H9 (cell line): ENCODE data around the gene DENND4A. TPM values are rescaled to one million over a fixed set of nuclear protein-coding genes. Genes with fewer than 3 reads are reported as not detected.

Source experiments
- DNase-seq: peaks from one replicate; pipeline ENCODE4 v3.0.0-alpha.2; 2017
- H2AFZ ChIP-seq: one replicate; pipeline ENCODE4 v1.6.1; 2013; ENCODE audit warnings: mild to moderate bottlenecking, low read length, control low read depth, moderate library complexity
- H2AK5ac ChIP-seq: 2 replicates; pipeline ENCODE4 v1.6.1; 2013; ENCODE audit warnings: low read length, control low read depth, mixed read lengths; ENCODE audit not compliant: insufficient read length
- H2BK120ac ChIP-seq: one replicate; pipeline ENCODE4 v1.6.1; 2013; ENCODE audit warnings: low read depth, mild to moderate bottlenecking, low read length, control low read depth, inconsistent platforms; ENCODE audit not compliant: poor library complexity, severe bottlenecking
- H2BK12ac ChIP-seq: 2 replicates; pipeline ENCODE4 v1.6.1; 2013; ENCODE audit warnings: low read length, control low read depth, mixed read lengths, low read depth; ENCODE audit not compliant: insufficient read length
- H2BK15ac ChIP-seq: 2 replicates; pipeline ENCODE4 v1.6.1; 2013; ENCODE audit warnings: low read depth, low read length, control low read depth
- H2BK20ac ChIP-seq: one replicate; pipeline ENCODE4 v1.6.1; 2013; ENCODE audit warnings: low read depth, mild to moderate bottlenecking, low read length, control low read depth, inconsistent platforms; ENCODE audit not compliant: poor library complexity, severe bottlenecking
- H2BK5ac ChIP-seq: 2 replicates; pipeline ENCODE4 v1.6.1; 2013; ENCODE audit warnings: low read length, control low read depth, mixed read lengths; ENCODE audit not compliant: insufficient read length
- H3K14ac ChIP-seq: 2 replicates; pipeline ENCODE4 v1.6.1; 2013; ENCODE audit warnings: low read length, control low read depth; ENCODE audit not compliant: insufficient read depth
- H3K18ac ChIP-seq: 2 replicates; pipeline ENCODE4 v1.6.1; 2013; ENCODE audit warnings: low read depth, mild to moderate bottlenecking, mixed read lengths, low read length, control low read depth; ENCODE audit not compliant: insufficient read length
- H3K23ac ChIP-seq: 2 replicates; pipeline ENCODE4 v1.6.1; 2013; ENCODE audit warnings: low read length, control low read depth, mixed read lengths, low read depth; ENCODE audit not compliant: insufficient read length
- H3K23me2 ChIP-seq: 2 replicates; pipeline ENCODE4 v1.6.1; 2013; ENCODE audit warnings: low read depth, mild to moderate bottlenecking, mixed read lengths, low read length, control low read depth; ENCODE audit not compliant: insufficient read length, poor library complexity, severe bottlenecking
- H3K27ac ChIP-seq: 2 replicates; pipeline ENCODE4 v1.5.1; 2013; ENCODE audit warnings: low read length, control low read depth, mixed read lengths, low read depth; ENCODE audit not compliant: insufficient read length
- H3K27me3 ChIP-seq: 2 replicates; pipeline ENCODE4 v1.6.1; 2013; ENCODE audit warnings: low read length, control low read depth, inconsistent platforms; ENCODE audit not compliant: insufficient read depth
- H3K4ac ChIP-seq: 2 replicates; pipeline ENCODE4 v1.6.1; 2013; ENCODE audit warnings: low read depth, mild to moderate bottlenecking, control low read depth, inconsistent platforms, low read length, moderate library complexity
- H3K4me1 ChIP-seq: 2 replicates; pipeline ENCODE4 v1.6.1; 2013; ENCODE audit warnings: low read length, control low read depth, inconsistent platforms; ENCODE audit not compliant: insufficient read depth
- H3K4me2 ChIP-seq: 2 replicates; pipeline ENCODE4 v1.6.1; 2013; ENCODE audit warnings: low read length, control low read depth, mixed read lengths; ENCODE audit not compliant: insufficient read length, insufficient read depth
- H3K56ac ChIP-seq: 2 replicates; pipeline ENCODE4 v1.6.1; 2013; ENCODE audit warnings: low read depth, mild to moderate bottlenecking, mixed read lengths, low read length, control low read depth; ENCODE audit not compliant: insufficient read length
- H3K79me1 ChIP-seq: 2 replicates; pipeline ENCODE4 v1.6.1; 2013; ENCODE audit warnings: low read depth, mild to moderate bottlenecking, moderate library complexity, low read length, control low read depth, inconsistent platforms; ENCODE audit not compliant: insufficient read depth, poor library complexity, severe bottlenecking
- H3K79me2 ChIP-seq: 2 replicates; pipeline ENCODE4 v1.6.1; 2013; ENCODE audit warnings: low read length, control low read depth, inconsistent platforms; ENCODE audit not compliant: insufficient read depth
- H3K9ac ChIP-seq: 2 replicates; pipeline ENCODE4 v1.6.1; 2013; ENCODE audit warnings: low read length, control low read depth, mixed read lengths; ENCODE audit not compliant: insufficient read length; ENCODE audit errors: extremely low read depth
- H3K9me3 ChIP-seq: one replicate; pipeline ENCODE4 v1.6.1; 2013; ENCODE audit warnings: low read depth, low read length, inconsistent platforms; ENCODE audit not compliant: control insufficient read depth
- H3T11ph ChIP-seq: one replicate; pipeline ENCODE4 v1.6.1; 2013; ENCODE audit warnings: mild to moderate bottlenecking, low read length, control low read depth, inconsistent platforms
- H4K20me1 ChIP-seq: one replicate; pipeline ENCODE4 v1.6.1; 2013; ENCODE audit not compliant: control insufficient read depth, insufficient read length, insufficient read depth
- H4K5ac ChIP-seq: 2 replicates; pipeline ENCODE4 v1.6.1; 2013; ENCODE audit warnings: low read depth, mild to moderate bottlenecking, mixed read lengths, low read length, control low read depth; ENCODE audit not compliant: insufficient read length
- H4K8ac ChIP-seq: replicated peaks from 2 replicates; pipeline ENCODE4 v1.6.1; 2013; ENCODE audit warnings: low read length, control low read depth, mixed read lengths, low read depth; ENCODE audit not compliant: insufficient read length
- H4K91ac ChIP-seq: 2 replicates; pipeline ENCODE4 v1.6.1; 2013; ENCODE audit warnings: low read depth, mild to moderate bottlenecking, moderate library complexity, mixed read lengths, low read length, control low read depth; ENCODE audit not compliant: insufficient read length
- H3K27ac Mint-ChIP-seq, 3 experiments: 2 replicates in 2 of 3; 3 replicates in 1 of 3; pipeline ENCODE4 v1.8.0; 2020 to 2021; ENCODE audit warnings: mixed read lengths in 3 of 3, mild to moderate bottlenecking in 1 of 3, moderate library complexity in 1 of 3
- H3K27me3 Mint-ChIP-seq: 2 replicates; pipeline ENCODE4 v1.8.0; 2021; ENCODE audit warnings: low read depth, mild to moderate bottlenecking, moderate library complexity, mixed read lengths
- H3K36me3 Mint-ChIP-seq, 3 experiments: 2 replicates in 2 of 3; 3 replicates in 1 of 3; pipeline ENCODE4 v1.8.0; 2020 to 2021; ENCODE audit warnings: low read depth in 3 of 3, mixed read lengths in 3 of 3; ENCODE audit not compliant: insufficient read depth in 1 of 3
- H3K4me1 Mint-ChIP-seq, 2 experiments: 2 replicates each; pipeline ENCODE4 v1.8.0; 2020; ENCODE audit warnings: mixed read lengths in 2 of 2
- H3K4me3 Mint-ChIP-seq, 2 experiments: 2 replicates in 1 of 2; 3 replicates in 1 of 2; pipeline ENCODE4 v1.8.0; 2020 to 2021; ENCODE audit warnings: mild to moderate bottlenecking in 2 of 2, mixed read lengths in 2 of 2, moderate library complexity in 1 of 2
- H3K9me3 Mint-ChIP-seq, 2 experiments: 2 replicates in 1 of 2; 3 replicates in 1 of 2; pipeline ENCODE4 v1.8.0; 2020; ENCODE audit warnings: mild to moderate bottlenecking in 2 of 2, mixed read lengths in 2 of 2, moderate library complexity in 1 of 2
- CTCF ChIP-seq: fragments of 200-600 bp; sonication (generic); conservative IDR thresholded peaks from 3 replicates; pipeline ENCODE4 v1.8.0; 2021; ENCODE audit warnings: antibody characterized with exemption, mild to moderate bottlenecking
- total RNA-seq: library from RNA; stranded (reverse); gene quantifications from 2 replicates; pipeline ENCODE4 v1.2.1, GENCODE V29; 2021

The DENND4A gene
- total RNA-seq, 1 experiment from 2014 or later: 4.7 TPM

- H3K56ac ChIP-seq: no peak overlapping the region
- H2BK15ac ChIP-seq: no peak overlapping the region
- H4K20me1 ChIP-seq: no peaks in the 10 kb centered on the region
- H3K9me3 Mint-ChIP-seq: no peaks in the 10 kb centered on the region
- H3K23ac ChIP-seq: no peak overlapping the region
- H3T11ph ChIP-seq: no peak overlapping the region
- no peak overlapping the region for H2BK5ac ChIP-seq
- no peak overlapping the region for H3K27ac ChIP-seq
- H3K4me3 Mint-ChIP-seq: no peak overlapping the region
- no peak overlapping the region for H2AFZ ChIP-seq
- no peak overlapping the region for H3K9ac ChIP-seq
- no peak overlapping the region for H3K27ac Mint-ChIP-seq
- DNase-seq: no peak
- H4K91ac ChIP-seq: no peak overlapping the region
- H3K79me2 ChIP-seq: no peaks in the 10 kb centered on the region
- H3K9me3 ChIP-seq: no peaks in the 10 kb centered on the region
- no peak overlapping the region for H2BK12ac ChIP-seq
- H3K18ac ChIP-seq: no peak overlapping the region
- H3K4me2 ChIP-seq: no peak overlapping the region
- no peak overlapping the region for H3K14ac ChIP-seq
- no peak overlapping the region for H4K8ac ChIP-seq
- peaks cover 6% of the 10 kb centered on the region in 2 experiments for H3K4me1 Mint-ChIP-seq
- no peak overlapping the region for H2AK5ac ChIP-seq
- H3K23me2 ChIP-seq: no peaks in the 10 kb centered on the region
- H4K5ac ChIP-seq: no peak overlapping the region
- no peak overlapping the region for H2BK120ac ChIP-seq
- H2BK20ac ChIP-seq: no peak overlapping the region
- H3K36me3 Mint-ChIP-seq: no peaks in the 10 kb centered on the region
- H3K27me3 ChIP-seq: no peaks in the 10 kb centered on the region
- no peaks in the 10 kb centered on the region for H3K79me1 ChIP-seq
- H3K27me3 Mint-ChIP-seq: no peaks in the 10 kb centered on the region
- H3K4me1 ChIP-seq: no peaks in the 10 kb centered on the region
- TF ChIP-seq CTCF: no peak
- H3K4ac ChIP-seq: no peak overlapping the region
Measured at GRCh38 chr15:65653341-65653740, 138.8 kb downstream of the DENND4A start.
